Measurements from ENCODE around the gene KRTAP10-12.

KRTAP10-12 gene

GRCh38 chr21:44699502-44700001 is 2.6 kb downstream of the KRTAP10-12 start:
- no peak for DNase-seq

GRCh38 chr21:44700101-44701022 is 3.4 kb downstream of the KRTAP10-12 start:
- DNase-seq, result no peak

- DNase-seq, result no peak
These were observed 4.0 kb downstream of the KRTAP10-12 start for GRCh38 chr21:44701023-44701400.

GRCh38 chr21:44701541-44701940 is 4.6 kb downstream of the KRTAP10-12 start:
- no peak for DNase-seq

GRCh38 chr21:44702111-44702972 is 5.4 kb downstream of the KRTAP10-12 start:
- DNase-seq, result no peak

GRCh38 chr21:44702973-44703730 is 6.2 kb downstream of the KRTAP10-12 start:
- no peak for DNase-seq

GRCh38 chr21:44703731-44704635 is 7.0 kb downstream of the KRTAP10-12 start:
- no peak for DNase-seq

- no peak for DNase-seq
These were observed 7.6 kb downstream of the KRTAP10-12 start for GRCh38 chr21:44704636-44705001.

GRCh38 chr21:44706026-44706705 is 9.2 kb downstream of the KRTAP10-12 start:
- DNase-seq, result no peak

- no peak for DNase-seq
These were observed 10.0 kb downstream of the KRTAP10-12 start for GRCh38 chr21:44706706-44707581.

GRCh38 chr21:44708213-44708865 is 11.4 kb downstream of the KRTAP10-12 start:
- DNase-seq, result no peak

- no peak for DNase-seq
These were observed 12.0 kb downstream of the KRTAP10-12 start for GRCh38 chr21:44708866-44709425.

- no peak for DNase-seq
These were observed 12.7 kb downstream of the KRTAP10-12 start for GRCh38 chr21:44709426-44710293.

GRCh38 chr21:44710294-44710665 is 13.3 kb downstream of the KRTAP10-12 start:
- no peak for DNase-seq

GRCh38 chr21:44710756-44711326 is 13.9 kb downstream of the KRTAP10-12 start:
- peak; percentile 64 for DNase-seq

GRCh38 chr21:44711327-44712202 is 14.6 kb downstream of the KRTAP10-12 start, which contains the start of gene TSPEAR:
Gene TSPEAR, minus strand, starts transcription at chr21:44711572. Its CDS starts 58 bp downstream, at chr21:44711514.
- no peak for DNase-seq
